ENCODE measurements around the gene DIRAS1. TPM values are rescaled to one million over a fixed set of nuclear protein-coding genes. Genes with fewer than 3 reads are reported as not detected.

Gene DIRAS1
- total and polyA plus RNA-seq, 2 of the 8 experiments (the other 6 are each of a cell fraction or from before 2014, with no cell fraction given) = 20.2 to 22.3 TPM

GRCh38 chr19:2719920-2720776 is 1.0 kb downstream of the DIRAS1 start (continued):
- TF ChIP-seq FOSL1 (IDR thresholded peaks at IDR 0.05; ENCODE audit: insufficient read depth, low read depth, low read length) (no peak), CTBP2 (IDR thresholded peaks at IDR 0.05; ENCODE audit: borderline replicate concordance, insufficient read depth, insufficient read length, low read length) (peak; percentile 53), BACH1 (IDR thresholded peaks at IDR 0.05; ENCODE audit: low read length) (0 out of 2 replicates have a peak, but pooled peaks have one; percentile 45), SIN3A (conservative IDR thresholded peaks at IDR 0.05 in 1 of 2, IDR thresholded peaks at IDR 0.05 in 1 of 2; ENCODE audit: low read depth in 1 of 2, low read length in 2 of 2) (peak in 1 of 2 experiments; percentile 22; a peak in 1 of 4 replicates), KDM4A (IDR thresholded peaks at IDR 0.05; ENCODE audit: low read depth, low read length, severe bottlenecking) (peak; percentile 42), JUN (IDR thresholded peaks at IDR 0.05; ENCODE audit: low read depth, low read length) (no peak), HDAC2 (IDR thresholded peaks at IDR 0.05; ENCODE audit: borderline replicate concordance in 1 of 2, low read depth in 2 of 2, low read length in 2 of 2) (peak in 1 of 2 experiments; percentile 54; a peak in 1 of 4 replicates), SUZ12 (IDR thresholded peaks at IDR 0.05; ENCODE audit: low read length) (no peak), MAFK (IDR thresholded peaks at IDR 0.05; ENCODE audit: low read depth, low read length) (peak; percentile 2; the same call in 1 of the 2 replicates), ZNF274 (IDR thresholded peaks at IDR 0.05; ENCODE audit: borderline replicate concordance, extremely low read depth, low read length) (no peak), PHF8 (conservative IDR thresholded peaks at IDR 0.05; ENCODE audit: low read depth, low read length) (no peak), TEAD4 (IDR thresholded peaks at IDR 0.05; ENCODE audit: low read depth, low read length) (peak; percentile 67; the same call in 1 of the 2 replicates)

Measured in H1 (cell line).